WERI-Rb-1 (cell line): Measurements from ENCODE around the gene LAMP5.
A peak's percentile ranks its signal among the peaks of the same experiment; 100 is the strongest.

Experiments used
- DNase-seq: peaks from one replicate; pipeline ENCODE4 v3.0.0-alpha.2; 2020
- H3K27ac ChIP-seq: fragments of 250-450 bp; sonication (Bioruptor Pico); 2 replicates; pipeline ENCODE4 v1.5.1; 2020; ENCODE audit warnings: mild to moderate bottlenecking, moderate library complexity
- H3K27me3 ChIP-seq: fragments of 250-450 bp; sonication (Bioruptor Pico); 2 replicates; pipeline ENCODE4 v1.5.1; 2021; ENCODE audit warnings: mild to moderate bottlenecking, low read depth, moderate library complexity; ENCODE audit not compliant: insufficient read depth, severe bottlenecking
- H3K36me3 ChIP-seq: fragments of 250-450 bp; sonication (Bioruptor Pico); 2 replicates; pipeline ENCODE4 v1.5.1; 2020; ENCODE audit warnings: mild to moderate bottlenecking, moderate library complexity
- H3K4me3 ChIP-seq: 2 replicates; pipeline ENCODE4 v1.5.1; 2011; ENCODE audit warnings: low read depth, mild to moderate bottlenecking, control low read depth, low read length
- H3K9me3 ChIP-seq: fragments of 250-450 bp; sonication (Bioruptor Pico); 2 replicates; pipeline ENCODE4 v1.5.1; 2021; ENCODE audit warnings: mild to moderate bottlenecking, moderate library complexity; ENCODE audit not compliant: severe bottlenecking
- TF ChIP-seq, protein P1 (sequence below): IDR thresholded peaks from 2 replicates; pipeline ENCODE4 v1.5.1; 2011; ENCODE audit warnings: low read depth, mild to moderate bottlenecking, control low read depth, inconsistent platforms, low read length

LAMP5 gene

DNA sequence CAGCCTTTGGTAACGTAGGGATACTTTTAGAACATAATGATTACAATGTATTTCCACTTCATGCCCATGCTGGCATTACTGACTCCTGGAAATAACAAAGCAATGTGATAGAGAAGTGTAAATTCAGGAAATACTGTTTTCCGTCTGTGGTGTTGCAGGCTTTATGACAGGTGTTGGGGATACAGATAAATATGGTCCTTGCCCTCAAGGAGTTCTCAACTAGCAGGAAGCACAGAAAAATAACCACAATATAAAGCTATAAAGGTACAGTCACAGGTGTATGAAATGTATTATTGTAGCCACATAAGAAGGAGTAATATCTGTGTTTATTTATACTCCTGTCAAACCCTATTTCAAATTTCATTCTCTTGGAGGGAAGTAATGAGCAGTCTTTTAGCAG lies 12.9 kb upstream of the LAMP5 start:
- Histone ChIP-seq H3K9me3 (no peaks in the 10 kb centered on the region), H3K27ac (no peak overlapping the region), H3K27me3 (no peaks in the 10 kb centered on the region), H3K36me3 (no peaks in the 10 kb centered on the region), H3K4me3 (no peak overlapping the region)
- DNase-seq: no peak
- TF ChIP-seq, protein P1, sequence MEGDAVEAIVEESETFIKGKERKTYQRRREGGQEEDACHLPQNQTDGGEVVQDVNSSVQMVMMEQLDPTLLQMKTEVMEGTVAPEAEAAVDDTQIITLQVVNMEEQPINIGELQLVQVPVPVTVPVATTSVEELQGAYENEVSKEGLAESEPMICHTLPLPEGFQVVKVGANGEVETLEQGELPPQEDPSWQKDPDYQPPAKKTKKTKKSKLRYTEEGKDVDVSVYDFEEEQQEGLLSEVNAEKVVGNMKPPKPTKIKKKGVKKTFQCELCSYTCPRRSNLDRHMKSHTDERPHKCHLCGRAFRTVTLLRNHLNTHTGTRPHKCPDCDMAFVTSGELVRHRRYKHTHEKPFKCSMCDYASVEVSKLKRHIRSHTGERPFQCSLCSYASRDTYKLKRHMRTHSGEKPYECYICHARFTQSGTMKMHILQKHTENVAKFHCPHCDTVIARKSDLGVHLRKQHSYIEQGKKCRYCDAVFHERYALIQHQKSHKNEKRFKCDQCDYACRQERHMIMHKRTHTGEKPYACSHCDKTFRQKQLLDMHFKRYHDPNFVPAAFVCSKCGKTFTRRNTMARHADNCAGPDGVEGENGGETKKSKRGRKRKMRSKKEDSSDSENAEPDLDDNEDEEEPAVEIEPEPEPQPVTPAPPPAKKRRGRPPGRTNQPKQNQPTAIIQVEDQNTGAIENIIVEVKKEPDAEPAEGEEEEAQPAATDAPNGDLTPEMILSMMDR: no peak

DNA sequence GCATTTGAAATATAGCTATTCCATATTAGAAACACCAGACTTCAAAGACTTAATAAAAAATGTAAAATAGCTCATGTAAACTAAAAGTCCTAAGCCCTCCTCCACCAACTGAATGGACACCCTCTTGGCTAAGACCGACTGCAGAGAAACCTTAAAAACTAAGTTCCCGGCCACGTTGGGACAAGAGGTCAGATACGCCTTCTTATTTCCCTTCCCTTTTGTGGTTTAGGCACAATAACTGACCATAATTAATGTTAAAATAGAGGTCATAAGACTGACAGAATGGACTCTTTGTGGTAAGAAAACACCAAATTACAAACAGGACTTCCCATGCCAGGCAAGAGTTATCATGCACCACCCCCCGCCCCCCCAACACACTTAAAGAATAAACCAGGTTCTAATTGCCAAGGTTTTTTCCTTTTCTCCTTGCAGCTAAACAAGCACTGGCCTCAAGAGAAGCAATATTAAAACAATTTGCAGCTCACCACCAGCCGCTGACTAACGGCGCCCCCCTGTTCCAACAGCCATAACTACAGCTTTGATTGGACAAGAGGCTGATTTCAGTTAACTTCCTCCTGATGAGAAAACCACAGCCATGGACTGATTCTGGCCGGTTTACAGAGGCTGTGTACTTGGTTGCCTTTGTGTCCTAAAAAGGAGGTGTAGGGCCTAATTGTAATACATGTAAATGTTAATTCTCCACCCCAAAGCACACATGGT lies 10.7 kb upstream of the LAMP5 start:
- TF ChIP-seq, protein P1: peak; percentile 29; the same call in 1 of the 2 replicates
- DNase-seq: no peak
- no peak overlapping the region for H3K27ac ChIP-seq
- H3K27me3 ChIP-seq: no peaks in the 10 kb centered on the region
- peaks cover 1% of the 10 kb centered on the region for H3K9me3 ChIP-seq
- no peak overlapping the region for H3K4me3 ChIP-seq
- H3K36me3 ChIP-seq: no peaks in the 10 kb centered on the region

DNA sequence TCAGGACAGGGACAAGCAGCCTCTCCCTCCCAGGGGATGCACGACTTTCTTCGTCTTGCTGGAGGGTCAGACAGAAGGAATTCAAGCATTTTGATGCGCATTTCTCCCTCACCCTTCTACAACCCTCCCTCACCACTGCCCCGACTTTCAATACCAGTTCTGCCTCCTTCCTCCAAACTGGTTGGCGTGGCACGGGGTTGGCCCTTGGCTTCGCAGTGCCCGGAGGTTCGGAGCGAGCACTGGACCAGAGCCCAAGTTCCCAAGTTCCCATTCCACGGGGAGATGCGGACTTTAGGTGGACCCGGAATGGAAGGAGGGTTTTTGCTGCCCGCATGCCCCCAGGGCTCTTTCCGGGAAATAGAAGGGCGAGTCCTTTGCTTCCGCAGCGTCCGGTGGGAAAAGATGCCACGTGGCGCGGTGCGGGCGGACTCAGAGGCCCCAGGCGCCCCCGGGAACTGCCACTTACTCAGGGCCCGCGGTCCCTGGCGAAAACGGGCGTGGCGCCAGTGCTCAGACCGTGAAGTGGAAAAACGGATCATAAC lies 8.0 kb upstream of the LAMP5 start:
- DNase-seq: no peak
- Histone ChIP-seq H3K36me3 (no peaks in the 10 kb centered on the region), H3K27ac (no peak overlapping the region), H3K27me3 (no peaks in the 10 kb centered on the region), H3K4me3 (no peak overlapping the region), H3K9me3 (peaks cover 2% of the 10 kb centered on the region)
- TF ChIP-seq, protein P1: no peak

DNA sequence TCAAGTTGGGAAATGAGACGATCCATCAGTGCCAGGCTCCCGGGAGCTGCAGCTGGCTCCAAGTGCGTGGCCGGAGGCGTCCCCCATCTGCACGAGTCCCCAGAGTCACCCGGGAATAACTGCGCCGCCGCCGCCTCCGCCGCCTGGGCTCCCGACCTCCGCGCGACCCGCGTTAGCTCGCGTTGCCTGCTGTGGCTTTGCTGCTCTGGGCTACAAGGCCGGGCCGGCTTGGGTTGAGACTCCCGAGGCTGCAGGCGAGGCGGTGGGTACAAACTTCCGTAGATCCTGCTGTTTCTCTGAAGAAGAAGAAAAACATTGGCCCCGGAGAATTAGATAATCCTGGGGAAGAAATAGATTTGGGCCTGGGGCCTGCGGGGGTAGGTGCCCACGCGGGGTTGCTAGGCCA lies 7.4 kb upstream of the LAMP5 start:
- Histone ChIP-seq H3K36me3 (no peaks in the 10 kb centered on the region), H3K9me3 (peaks cover 2% of the 10 kb centered on the region), H3K27ac (no peak overlapping the region), H3K27me3 (no peaks in the 10 kb centered on the region), H3K4me3 (no peak overlapping the region)
- no peak for DNase-seq
- TF ChIP-seq, protein P1: no peak

DNA sequence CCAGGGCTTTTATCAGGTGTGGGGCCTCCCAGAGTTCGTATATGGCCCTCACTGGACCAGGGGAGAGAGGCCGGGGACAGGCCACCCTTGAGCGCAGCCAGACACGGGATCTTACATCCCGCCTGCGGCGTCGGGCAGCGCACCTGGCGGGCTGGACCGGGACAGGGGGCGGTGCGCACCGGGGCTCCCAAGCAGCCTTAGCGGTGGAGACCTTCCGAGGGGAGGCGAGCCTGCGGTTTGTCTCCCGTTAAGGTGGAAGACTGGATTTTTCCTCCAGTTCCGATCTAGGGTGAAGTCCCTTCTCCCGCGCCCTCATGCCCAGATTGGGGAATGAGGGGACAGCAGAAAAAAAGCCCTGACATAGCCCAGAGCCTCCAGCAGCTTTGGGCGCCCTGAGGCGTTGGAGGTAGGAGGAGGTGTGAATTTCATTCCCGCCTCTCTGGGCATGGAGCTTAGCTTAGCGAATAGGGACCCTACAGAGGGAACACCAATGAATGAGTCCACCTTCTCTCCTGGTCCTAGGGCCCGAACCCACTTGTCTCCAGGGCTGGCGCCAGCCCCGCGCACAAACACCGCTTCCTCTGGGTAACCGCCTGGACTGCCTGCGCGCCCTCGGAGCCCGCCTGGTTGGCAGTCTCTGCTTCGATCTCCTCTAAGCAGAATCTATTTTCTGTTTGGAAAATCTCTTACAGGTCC lies 6.7 kb upstream of the LAMP5 start:
- no peaks in the 10 kb centered on the region for H3K27me3 ChIP-seq
- TF ChIP-seq, protein P1: no peak
- no peak overlapping the region for H3K27ac ChIP-seq

More for the DNA sequence above, 6.7 kb upstream of the LAMP5 start:
- no peak for DNase-seq
- H3K9me3 ChIP-seq: peaks cover 2% of the 10 kb centered on the region
- no peak overlapping the region for H3K4me3 ChIP-seq
- no peaks in the 10 kb centered on the region for H3K36me3 ChIP-seq
